HG02840 (cell line): ENCODE measurements around the gene ZBTB7A.

Experiments used
- ATAC-seq: cut with Tn5 transposase; IDR thresholded peaks from one replicate; pipeline ENCODE4 v1.9.1; 2021; ENCODE audit warnings: mild to moderate bottlenecking, moderate library complexity, moderate number of reproducible peaks; ENCODE audit not compliant: unreplicated experiment, low FRiP score

Gene ZBTB7A

GRCh38 chr19:4057931-4058692 is 8.6 kb downstream of the ZBTB7A start:
- ATAC-seq, result no peak

DNA sequence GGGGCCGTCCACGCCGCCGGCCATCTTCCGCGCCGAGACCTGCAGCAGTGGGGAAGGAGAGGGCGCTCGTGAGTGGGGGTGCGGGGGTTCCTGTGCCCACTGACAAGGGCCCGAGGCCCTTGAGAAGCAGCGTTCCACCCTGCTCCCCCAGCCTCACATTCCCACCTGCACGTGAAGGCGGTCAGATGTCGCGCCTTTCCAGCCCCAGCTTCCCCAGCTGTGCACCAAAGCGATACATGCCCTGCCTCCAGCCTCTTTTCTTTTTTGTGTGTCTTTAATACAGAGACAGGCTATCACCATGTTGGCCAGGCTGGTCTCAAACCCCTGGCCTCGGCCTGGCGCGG is 11.5 kb downstream of the ZBTB7A start:
- no peak for ATAC-seq

DNA sequence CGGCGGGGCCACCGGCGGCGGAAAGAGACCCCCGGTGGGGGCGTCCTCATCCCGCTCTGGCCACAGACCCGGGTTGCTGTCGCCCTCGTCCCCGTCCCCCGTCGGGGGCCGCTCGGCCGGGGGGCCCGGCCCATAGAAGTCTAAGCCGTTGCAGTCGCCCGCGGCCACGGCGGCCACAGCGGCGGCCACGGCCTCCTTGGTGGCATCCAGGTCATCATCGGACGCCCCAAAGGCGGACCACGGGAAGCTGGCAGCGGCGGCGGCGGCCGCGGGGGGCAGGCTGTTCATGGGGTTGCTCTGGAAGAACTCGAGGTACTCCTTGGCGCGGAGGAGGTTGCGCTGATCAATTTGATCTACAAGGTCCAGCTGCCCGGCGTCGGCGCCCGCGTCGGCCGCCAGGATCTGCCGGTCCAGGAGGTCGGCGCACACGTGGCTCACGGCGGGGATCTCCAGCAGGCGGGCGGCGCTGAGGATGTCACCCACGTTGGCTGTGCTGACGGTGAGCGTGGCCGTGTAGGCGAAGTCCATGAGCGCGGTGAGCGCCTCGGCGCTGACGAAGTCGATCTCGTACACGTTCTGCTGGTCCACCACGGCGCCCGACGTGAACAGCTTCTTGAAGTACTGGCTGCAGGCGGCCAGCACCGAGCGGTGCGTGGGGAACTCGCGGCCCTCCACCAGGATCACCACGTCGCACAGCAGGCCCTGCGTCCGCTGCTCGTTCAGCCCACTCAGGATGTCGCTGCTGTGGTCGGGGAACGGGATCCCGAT is 12.1 kb downstream of the ZBTB7A start:
- ATAC-seq, result no peak

GRCh38 chr19:4053423-4054324 is 13.0 kb downstream of the ZBTB7A start:
- ATAC-seq, result no peak

GRCh38 chr19:4052993-4053422 is 13.7 kb downstream of the ZBTB7A start:
- ATAC-seq, result no peak

- ATAC-seq, result no peak
Measured at GRCh38 chr19:4052114-4052992, 14.3 kb downstream of the ZBTB7A start.

GRCh38 chr19:4051175-4052101 is 15.3 kb downstream of the ZBTB7A start:
- ATAC-seq, result no peak

DNA sequence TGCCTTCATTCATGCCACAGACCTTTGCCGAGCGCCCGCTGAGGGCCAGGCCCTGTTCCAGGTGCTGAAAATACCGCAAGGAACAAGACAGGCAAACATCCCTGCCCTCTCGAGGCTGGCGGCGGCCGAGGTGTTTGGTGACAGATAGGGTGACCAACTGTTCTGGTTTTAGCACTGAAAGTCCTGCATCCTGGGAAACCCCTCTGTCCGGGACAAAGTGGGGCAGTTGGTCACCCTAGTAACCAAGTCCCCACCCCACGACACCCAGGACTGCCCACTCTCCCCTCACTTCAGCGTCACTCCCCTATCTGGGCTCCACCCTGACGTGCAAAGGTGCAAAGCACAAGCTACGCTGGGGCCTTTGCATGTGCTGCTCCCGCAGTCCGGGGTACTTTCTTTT is 17.3 kb downstream of the ZBTB7A start:
- no peak for ATAC-seq

DNA sequence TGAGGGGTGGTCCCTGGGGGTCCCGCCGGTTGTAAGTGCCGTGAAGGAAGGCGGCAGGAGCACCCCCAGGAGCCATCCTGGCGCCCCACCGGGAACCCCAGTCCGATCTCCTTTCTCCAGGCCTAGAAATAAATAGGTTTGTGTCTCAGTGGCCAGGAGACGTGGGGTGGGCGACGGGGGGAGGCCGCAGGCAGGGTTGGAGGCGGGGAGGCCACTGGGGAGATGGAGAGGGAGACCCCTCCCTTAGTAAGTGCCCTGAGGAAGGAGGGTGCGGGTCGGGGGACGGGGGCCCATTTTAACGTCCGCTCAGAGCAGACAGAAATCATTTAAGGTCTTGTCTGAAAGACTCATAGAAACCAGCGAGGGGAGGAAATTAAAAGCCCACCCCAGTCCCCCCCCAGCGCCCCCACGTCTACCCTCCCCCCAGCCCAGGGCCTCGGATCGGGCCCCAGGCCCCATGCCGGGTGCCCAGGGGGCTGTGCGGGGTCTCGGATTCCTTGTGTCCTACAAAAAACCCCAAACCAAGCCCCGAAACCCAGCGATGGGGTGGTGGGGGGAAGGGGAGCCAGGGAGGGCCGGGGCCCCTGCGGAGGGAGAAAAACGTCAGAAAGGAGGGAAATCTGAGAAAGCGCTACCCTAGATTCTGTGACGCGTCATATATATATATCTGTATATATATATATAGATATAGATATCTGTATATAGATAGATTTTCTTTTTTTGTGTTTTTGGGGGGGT is 19.6 kb downstream of the ZBTB7A start:
- ATAC-seq, result no peak

DNA sequence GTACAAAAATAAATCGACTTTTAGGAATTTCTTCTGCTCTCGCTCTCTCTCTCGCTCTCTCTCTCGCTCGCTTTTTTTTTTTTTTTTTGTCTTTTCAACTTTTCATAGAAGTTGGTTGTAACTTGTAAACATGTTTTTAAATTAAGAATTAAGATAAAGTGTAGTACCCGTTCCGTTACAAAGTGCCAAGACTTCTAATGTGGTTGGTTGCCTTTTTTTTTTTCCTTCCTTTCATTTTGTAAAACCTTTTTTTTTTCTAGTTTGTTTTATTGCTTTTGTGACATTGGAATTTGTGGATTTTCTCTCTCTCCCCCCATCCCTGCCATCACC is 20.4 kb downstream of the ZBTB7A start:
- no peak for ATAC-seq

DNA sequence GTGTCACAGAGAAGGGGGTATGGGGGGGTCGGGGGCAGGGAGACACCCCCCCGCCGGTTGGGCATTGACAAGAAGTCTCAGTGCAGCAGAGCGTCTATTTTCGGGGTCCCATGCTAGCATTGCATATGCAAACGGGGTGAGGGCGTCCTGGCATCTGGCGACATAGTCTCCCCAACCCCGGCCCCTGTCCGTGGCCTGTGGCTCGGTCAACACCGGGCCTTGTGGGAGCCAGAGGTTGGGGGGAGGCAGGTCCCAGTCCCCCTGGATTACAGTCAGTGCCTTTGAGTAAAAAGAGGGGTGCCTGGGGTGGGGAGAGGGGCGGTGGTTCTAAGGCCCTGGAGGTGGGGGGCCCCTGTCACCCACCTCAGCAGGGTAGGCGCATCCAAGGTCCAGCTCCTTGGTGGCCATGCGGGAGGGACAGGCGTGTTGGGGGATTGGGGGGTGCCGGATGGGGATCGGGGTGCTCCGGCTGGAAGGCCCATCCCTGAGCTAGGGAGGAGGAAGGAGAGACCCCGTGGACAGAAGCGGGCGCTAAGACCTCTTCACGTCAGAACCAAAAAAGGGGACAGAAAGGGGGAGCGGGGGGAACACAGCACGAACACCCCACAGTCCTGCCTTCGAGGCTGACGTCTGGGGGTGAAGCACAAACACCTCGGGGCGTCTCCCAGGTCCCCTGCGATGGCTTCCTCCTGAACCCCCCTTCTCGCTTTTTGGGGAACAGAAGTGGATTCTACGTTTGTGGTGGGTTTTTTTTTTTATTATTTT is 20.9 kb downstream of the ZBTB7A start:
- ATAC-seq, result no peak

DNA sequence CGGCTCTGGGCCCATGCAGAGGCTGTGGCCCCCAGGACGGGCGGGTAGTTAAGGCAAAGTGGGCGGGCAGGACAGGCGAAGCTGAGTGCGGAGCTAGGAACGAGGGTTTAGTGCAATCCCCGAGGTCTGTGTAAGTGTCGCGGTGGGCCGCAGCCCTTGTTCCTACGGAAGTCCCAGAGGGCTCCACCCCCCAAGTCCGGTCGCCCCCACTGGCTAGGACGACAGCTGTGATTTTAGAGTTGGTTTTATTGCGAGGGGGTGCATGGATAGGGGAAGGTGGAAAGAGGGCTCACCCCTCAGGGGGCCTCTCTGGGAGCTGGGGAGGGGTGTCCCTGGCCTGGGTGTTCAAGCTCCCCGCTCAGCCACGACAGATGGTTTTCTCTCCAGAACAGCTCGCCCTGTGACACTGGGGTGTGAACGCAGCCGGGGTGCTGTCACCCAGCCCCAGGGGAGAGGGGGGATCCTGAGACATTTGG is 21.7 kb downstream of the ZBTB7A start:
- ATAC-seq, result no peak

DNA sequence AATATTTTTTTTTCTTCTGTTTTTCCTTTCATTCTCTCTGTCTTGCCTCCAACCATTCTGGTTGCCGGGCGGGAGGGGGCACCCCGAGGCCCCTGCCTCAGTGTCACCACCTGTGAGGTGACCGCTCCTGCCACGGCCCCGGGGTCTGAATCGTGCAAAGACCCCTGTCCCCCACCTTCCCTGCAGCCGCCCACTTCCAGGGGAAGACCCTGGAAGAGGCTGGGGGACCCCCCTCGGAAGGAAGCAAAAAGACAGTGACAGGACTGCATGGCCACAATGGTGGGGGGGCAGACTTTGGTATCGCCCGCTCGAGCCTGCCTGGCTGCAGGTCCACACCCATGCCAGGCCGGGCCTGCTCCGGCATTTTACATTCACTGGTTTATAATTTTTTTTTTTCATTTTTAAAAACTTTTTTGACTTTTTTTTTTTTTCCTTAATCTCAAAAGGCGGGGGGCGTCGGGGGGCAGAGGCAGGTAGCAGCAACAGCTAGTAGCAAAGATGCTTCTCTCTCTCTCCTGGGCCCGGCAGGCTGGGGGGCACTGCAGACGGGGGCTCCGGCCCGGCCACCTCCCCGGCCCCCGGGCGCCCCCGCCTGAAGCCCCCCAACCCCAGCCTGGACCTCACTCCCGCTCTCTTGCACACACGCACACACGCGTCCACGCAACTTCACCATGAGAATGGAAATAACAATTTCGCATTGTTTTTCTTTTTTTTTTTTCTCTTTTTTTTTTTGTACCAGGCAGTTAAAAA is 22.6 kb downstream of the ZBTB7A start:
- no peak for ATAC-seq

GRCh38 chr19:4043401-4043800 is 23.3 kb downstream of the ZBTB7A start:
- ATAC-seq, result no peak

DNA sequence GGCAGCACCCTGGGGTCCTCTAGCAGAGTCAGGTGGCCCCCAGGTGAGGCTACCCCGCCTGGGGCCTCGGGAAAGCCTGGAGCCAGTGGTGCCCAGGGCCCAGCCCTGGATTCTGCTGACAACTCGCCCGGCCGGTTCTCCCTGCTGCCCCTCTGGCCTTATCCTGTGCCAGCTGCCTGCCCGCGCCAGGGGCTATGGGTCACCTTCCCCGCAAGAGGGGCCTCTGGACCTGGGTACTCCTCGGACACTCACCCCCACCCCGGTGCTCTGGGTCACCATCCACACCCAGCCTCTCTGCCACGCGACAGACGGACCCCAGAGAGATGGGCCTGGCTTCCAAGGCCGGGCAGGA is 24.0 kb downstream of the ZBTB7A start:
- no peak for ATAC-seq

GRCh38 chr19:4042064-4042730 is 24.5 kb downstream of the ZBTB7A start:
- no peak for ATAC-seq
